HepG2 (cell line): ENCODE results near the gene PPFIA2. TPM values are rescaled to one million over a fixed set of nuclear protein-coding genes. Genes with fewer than 3 reads are reported as not detected.

Experiments used
- ATAC-seq: fragments of 200-7000 bp; cut with Tn5 transposase; 3 replicates; pipeline ENCODE4 v1.9.1; 2020; ENCODE audit warnings: mild to moderate bottlenecking, moderate library complexity
- BruUV-seq: library from RNA; stranded (reverse); fragments of 400-500 nt; replicated peaks from 2 replicates; lab custom pipeline; 2021; lab: Mats Ljungman, UMichigan
- CTCF ChIA-PET: fragments of 300-600 bp; formaldehyde crosslinking; extraction: SDS; loops from one replicate; lab custom pipeline; 2021; ENCODE audit warnings: low total read pairs, inconsistent platforms, low intra/inter-chr PET ratio; lab: Yijun Ruan, JAX
- POLR2A ChIA-PET: fragments of 350-600 bp; sonication (Branson Sonifier 250); formaldehyde crosslinking; loops from one replicate; lab custom pipeline; 2020; ENCODE audit warnings: antibody characterized with exemption, inconsistent platforms; lab: Yijun Ruan, JAX
- DNase-seq: peaks from one replicate; pipeline ENCODE4 v3.0.0-alpha.2; 2015; ENCODE audit warnings: low spot score
- FAIRE-seq: peaks from 3 replicates; lab custom pipeline; 2011; peaks lifted over from hg19 to GRCh38; lab: Jason Lieb, UNC
- H2AFZ ChIP-seq: one replicate; pipeline ENCODE4 v1.6.1; 2011; ENCODE audit warnings: low read length, inconsistent platforms
- H3K27ac ChIP-seq: fragments of 300-600 bp; 3 replicates; pipeline ENCODE4 v1.8.0; 2011; ENCODE audit warnings: mixed run types, mild to moderate bottlenecking, mixed read lengths, low read length, inconsistent platforms; ENCODE audit not compliant: insufficient read depth; ENCODE audit errors: extremely low read length
- H3K27me3 ChIP-seq, 2 experiments: fragments of 200-600 bp in 1 of 2; 2 replicates in 1 of 2; 3 replicates in 1 of 2; pipeline versions ENCODE4 v1.6.0 to v1.8.0; 2011; ENCODE audit warnings: low read length in 2 of 2, mild to moderate bottlenecking in 2 of 2, moderate library complexity in 2 of 2, inconsistent platforms in 1 of 2; ENCODE audit not compliant: insufficient read depth in 2 of 2, control insufficient read depth in 1 of 2
- H3K36me3 ChIP-seq, 2 experiments: fragments of 200-600 bp in 1 of 2; replicated peaks in 1 of 2; 2 replicates in 1 of 2; 3 replicates in 1 of 2; pipeline versions ENCODE4 v1.5.1 to v1.8.0; 2011; ENCODE audit warnings: low read length in 2 of 2, inconsistent platforms in 1 of 2; ENCODE audit not compliant: insufficient read depth in 2 of 2, control insufficient read depth in 1 of 2
- H3K4me1 ChIP-seq: 2 replicates; pipeline ENCODE4 v1.5.1; 2012; ENCODE audit warnings: low read length, inconsistent platforms; ENCODE audit not compliant: insufficient read depth
- H3K4me2 ChIP-seq: 2 replicates; pipeline ENCODE4 v1.6.0; 2011; ENCODE audit warnings: low read depth, low read length, inconsistent platforms
- H3K4me3 ChIP-seq, 3 experiments: fragments of 200-600 bp in 1 of 3; sonication (generic), shearing (Covaris generic) in 1 of 3; replicated peaks in 1 of 3; 2 replicates each; pipeline ENCODE4 v1.5.1; 2011 to 2016; ENCODE audit warnings: low read length in 3 of 3, inconsistent platforms in 2 of 3, low read depth in 2 of 3, mild to moderate bottlenecking in 2 of 3, control low read depth in 1 of 3, mixed read lengths in 1 of 3; ENCODE audit not compliant: insufficient read depth in 1 of 3
- H3K79me2 ChIP-seq: one replicate; pipeline ENCODE4 v1.6.1; 2011; ENCODE audit warnings: low read length, inconsistent platforms; ENCODE audit not compliant: insufficient read depth
- H3K9ac ChIP-seq: 2 replicates; pipeline ENCODE4 v1.6.0; 2011; ENCODE audit warnings: mild to moderate bottlenecking, low read depth, low read length, inconsistent platforms; ENCODE audit not compliant: insufficient read depth
- H3K9me3 ChIP-seq: 2 replicates; pipeline ENCODE4 v1.5.1; 2012; ENCODE audit warnings: mild to moderate bottlenecking, low read length
- H4K20me1 ChIP-seq: 2 replicates; pipeline ENCODE4 v1.6.0; 2011; ENCODE audit warnings: inconsistent platforms, mild to moderate bottlenecking, low read length, moderate library complexity; ENCODE audit not compliant: insufficient read depth
- ARNTL ChIP-seq: sonication (generic); formaldehyde crosslinking; IDR thresholded peaks from 2 replicates; pipeline ENCODE4 v1.4.0; 2020; ENCODE audit warnings: mild to moderate bottlenecking, missing genetic modification reagents
- CENPX ChIP-seq: sonication (generic); formaldehyde crosslinking; IDR thresholded peaks from 2 replicates; pipeline ENCODE4 v1.9.0; 2021; ENCODE audit warnings: mild to moderate bottlenecking, missing genetic modification reagents, moderate library complexity
- HNRNPL ChIP-seq: fragments of 200-400 bp; formaldehyde crosslinking; IDR thresholded peaks from 2 replicates; pipeline ENCODE4 v1.6.1; 2017; ENCODE audit warnings: mild to moderate bottlenecking, low read depth, low read length
- MBD4 ChIP-seq: IDR thresholded peaks from 2 replicates; pipeline ENCODE4 v1.6.1; 2012; ENCODE audit warnings: low read length, inconsistent platforms, borderline replicate concordance
- PHB2 ChIP-seq: fragments of 450-650 bp; IDR thresholded peaks from 2 replicates; pipeline ENCODE4 v1.6.1; 2018; ENCODE audit not compliant: partially characterized antibody
- SRSF1 ChIP-seq: fragments of 200-400 bp; formaldehyde crosslinking; optimal IDR thresholded peaks from 2 replicates; pipeline ENCODE3; 2017; ENCODE audit warnings: mild to moderate bottlenecking, low read depth, low read length, moderate library complexity
- THAP7 ChIP-seq: sonication (generic); formaldehyde crosslinking; IDR thresholded peaks from 2 replicates; pipeline ENCODE4 v1.8.1; 2023; ENCODE audit warnings: mild to moderate bottlenecking, missing genetic modification reagents
- ZNF569 ChIP-seq: sonication (generic); formaldehyde crosslinking; IDR thresholded peaks from 2 replicates; pipeline ENCODE4 v1.5.0; 2020; ENCODE audit warnings: mild to moderate bottlenecking, missing genetic modification reagents, moderate library complexity, borderline replicate concordance
- ZNF670 ChIP-seq: sonication (generic); formaldehyde crosslinking; IDR thresholded peaks from 2 replicates; pipeline ENCODE4 v1.8.0; 2022; ENCODE audit warnings: mild to moderate bottlenecking, missing genetic modification reagents, borderline replicate concordance
- ZNF674 ChIP-seq: sonication (generic); formaldehyde crosslinking; IDR thresholded peaks from 2 replicates; pipeline ENCODE4 v1.5.0; 2020; ENCODE audit warnings: low read depth, mild to moderate bottlenecking, missing genetic modification reagents
- ZNF724P ChIP-seq: sonication (generic); formaldehyde crosslinking; IDR thresholded peaks from 2 replicates; pipeline ENCODE4 v1.8.0; 2022; ENCODE audit warnings: missing genetic modification reagents, borderline replicate concordance
- WGBS: methylation state at CpG from one replicate; pipeline ENCODE4 v1.1.6; 2017; ENCODE audit warnings: low lambda C conversion rate; 5-methylcytosine and 5-hydroxymethylcytosine counted together
- in situ Hi-C: cut with HindIII; loops from 2 replicates; pipeline ENCODE4 v1.10.0; 2017; ENCODE audit warnings: low pct_unique_long_range_greater_than_20kb; ENCODE audit not compliant: extremely low pct_ligation_motif_present
- intact Hi-C: fragments of 100-400 bp; cut with micrococcal nuclease; formaldehyde crosslinking; loops from one replicate; pipeline ENCODE4 v1.10.0; 2022; ENCODE audit not compliant: unreplicated experiment
- polyA plus RNA-seq, 8 experiments: library from polyadenylated mRNA; depleted of rRNA in 3 of 8; stranded (reverse) in 7 of 8; unstranded in 1 of 8; fragments of >200 nt; fragmentation: Illumina TruSeq in 4 of 8; extraction: Trizol in 4 of 8; gene quantifications; 2 replicates each; pipeline versions ENCODE4 v1.2.1 to v1.2.3, GENCODE V29; 2011 to 2016; ENCODE audit warnings: low read depth in 4 of 8, missing spikeins in 1 of 8, mixed read lengths in 1 of 8; ENCODE audit not compliant: insufficient read depth in 1 of 8
- total RNA-seq, 5 experiments: library from RNA; depleted of rRNA; stranded (reverse); fragments of >200 nt; fragmentation: Illumina TruSeq; extraction: Trizol; gene quantifications; 2 replicates each; pipeline ENCODE4 v1.2.3, GENCODE V29; 2016; ENCODE audit warnings: low read depth in 1 of 5
- TF ChIP-seq, protein P1 (sequence below): sonication (generic); IDR thresholded peaks from 2 replicates; pipeline ENCODE4 v1.6.1; 2016; ENCODE audit warnings: low read depth, borderline replicate concordance
- TF ChIP-seq, protein P2 (sequence below): sonication (generic); formaldehyde crosslinking; IDR thresholded peaks from 2 replicates; pipeline ENCODE4 v1.5.0; 2020; ENCODE audit warnings: missing genetic modification reagents
- TF ChIP-seq, protein P3 (sequence below): sonication (generic); formaldehyde crosslinking; IDR thresholded peaks from 2 replicates; pipeline ENCODE4 v1.8.0; 2022; ENCODE audit warnings: mild to moderate bottlenecking, missing genetic modification reagents, moderate library complexity

PPFIA2 gene
- total and polyA plus RNA-seq, 2 of the 13 experiments (the other 11 are each of a cell fraction or from before 2014, with no cell fraction given), result 0.05 TPM; not detected in 1

- ChIA-PET POLR2A (no interaction called here), CTCF (no interaction called here)
- H3K27me3 ChIP-seq, result no peaks in the 10 kb centered on the region
- ATAC-seq (no peak), DNase-seq (no peak), FAIRE-seq (no peak)
- H3K9ac ChIP-seq, result no peak overlapping the region
- H3K4me1 ChIP-seq, result no peaks in the 10 kb centered on the region
- TF ChIP-seq ZNF670 (CRISPR knock-in tag) (no peak), SRSF1 (no peak), MBD4 (no peak), HNRNPL (no peak)
- no peak overlapping the region for H3K27ac ChIP-seq
- no peak overlapping the region for H3K4me3 ChIP-seq
- H3K79me2 ChIP-seq, result no peaks in the 10 kb centered on the region
- H4K20me1 ChIP-seq, result no peaks in the 10 kb centered on the region
- H2AFZ ChIP-seq, result no peak overlapping the region
- in situ Hi-C loops (no loop called here), intact Hi-C loops (no loop called here)
- no TSS peak for BruUV-seq
- no peaks in the 10 kb centered on the region for H3K9me3 ChIP-seq
- H3K4me2 ChIP-seq, result no peak overlapping the region
- no peaks in the 10 kb centered on the region for H3K36me3 ChIP-seq
These were observed 20.1 kb upstream of the PPFIA2 start for GRCh38 chr12:81779216-81779615.

GRCh38 chr12:81778719-81779118 lies 19.6 kb upstream of the PPFIA2 start:
- BruUV-seq, result no TSS peak
- H3K79me2 ChIP-seq, result no peaks in the 10 kb centered on the region
- no peak for FAIRE-seq
- H4K20me1 ChIP-seq, result no peaks in the 10 kb centered on the region
- in situ Hi-C loops, result no loop called here
- no peak for ATAC-seq
- H3K9ac ChIP-seq, result no peak overlapping the region
- H3K4me2 ChIP-seq, result no peak overlapping the region
- intact Hi-C loops, result no loop called here
- ChIA-PET CTCF (no interaction called here), POLR2A (no interaction called here)
- no peak overlapping the region for H2AFZ ChIP-seq
- no peak overlapping the region for H3K4me3 ChIP-seq
- H3K27ac ChIP-seq, result no peak overlapping the region
- WGBS, result 2% methylated on average over 2 of the region's 2 CpGs
- no peaks in the 10 kb centered on the region for H3K9me3 ChIP-seq
- DNase-seq, result no peak
- H3K36me3 ChIP-seq, result no peaks in the 10 kb centered on the region
- no peaks in the 10 kb centered on the region for H3K27me3 ChIP-seq
- H3K4me1 ChIP-seq, result no peaks in the 10 kb centered on the region
- TF ChIP-seq THAP7 (CRISPR knock-in tag), result no peak
- no peak for TF ChIP-seq ZNF674 (CRISPR knock-in tag)
- no peak for TF ChIP-seq ZNF724P (CRISPR knock-in tag)
- TF ChIP-seq, protein P1, sequence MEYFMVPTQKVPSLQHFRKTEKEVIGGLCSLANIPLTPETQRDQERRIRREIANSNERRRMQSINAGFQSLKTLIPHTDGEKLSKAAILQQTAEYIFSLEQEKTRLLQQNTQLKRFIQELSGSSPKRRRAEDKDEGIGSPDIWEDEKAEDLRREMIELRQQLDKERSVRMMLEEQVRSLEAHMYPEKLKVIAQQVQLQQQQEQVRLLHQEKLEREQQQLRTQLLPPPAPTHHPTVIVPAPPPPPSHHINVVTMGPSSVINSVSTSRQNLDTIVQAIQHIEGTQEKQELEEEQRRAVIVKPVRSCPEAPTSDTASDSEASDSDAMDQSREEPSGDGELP, result no peak
- no peak for TF ChIP-seq CENPX (CRISPR knock-in tag)
- TF ChIP-seq, protein P2, sequence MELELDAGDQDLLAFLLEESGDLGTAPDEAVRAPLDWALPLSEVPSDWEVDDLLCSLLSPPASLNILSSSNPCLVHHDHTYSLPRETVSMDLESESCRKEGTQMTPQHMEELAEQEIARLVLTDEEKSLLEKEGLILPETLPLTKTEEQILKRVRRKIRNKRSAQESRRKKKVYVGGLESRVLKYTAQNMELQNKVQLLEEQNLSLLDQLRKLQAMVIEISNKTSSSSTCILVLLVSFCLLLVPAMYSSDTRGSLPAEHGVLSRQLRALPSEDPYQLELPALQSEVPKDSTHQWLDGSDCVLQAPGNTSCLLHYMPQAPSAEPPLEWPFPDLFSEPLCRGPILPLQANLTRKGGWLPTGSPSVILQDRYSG (CRISPR knock-in tag), result no peak
- no peak for TF ChIP-seq PHB2
- no peak for TF ChIP-seq ARNTL (CRISPR knock-in tag)
- no peak for TF ChIP-seq ZNF569 (CRISPR knock-in tag)
- TF ChIP-seq, protein P3, sequence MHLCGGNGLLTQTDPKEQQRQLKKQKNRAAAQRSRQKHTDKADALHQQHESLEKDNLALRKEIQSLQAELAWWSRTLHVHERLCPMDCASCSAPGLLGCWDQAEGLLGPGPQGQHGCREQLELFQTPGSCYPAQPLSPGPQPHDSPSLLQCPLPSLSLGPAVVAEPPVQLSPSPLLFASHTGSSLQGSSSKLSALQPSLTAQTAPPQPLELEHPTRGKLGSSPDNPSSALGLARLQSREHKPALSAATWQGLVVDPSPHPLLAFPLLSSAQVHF (CRISPR knock-in tag), result no peak
